Endodermal cell (in vitro differentiated cells): Measurements from ENCODE around the gene NABP1. TPM values are rescaled to one million over a fixed set of nuclear protein-coding genes. Genes with fewer than 3 reads are reported as not detected.

Experiments
- DNase-seq: peaks from one replicate; pipeline ENCODE4 v3.0.0-alpha.2; 2017
- H3K27ac ChIP-seq: 2 replicates; pipeline ENCODE4 v1.5.1; 2013; ENCODE audit warnings: mild to moderate bottlenecking, low read depth, low read length, moderate library complexity
- H3K27me3 ChIP-seq: 2 replicates; pipeline ENCODE4 v1.6.1; 2013; ENCODE audit warnings: mild to moderate bottlenecking, low read length, moderate library complexity; ENCODE audit not compliant: insufficient read depth, control insufficient read depth, poor library complexity, severe bottlenecking
- H3K36me3 ChIP-seq: 2 replicates; pipeline ENCODE4 v1.7.0; 2013; ENCODE audit warnings: mild to moderate bottlenecking, low read length, moderate library complexity; ENCODE audit not compliant: control insufficient read depth, insufficient read depth
- H3K4me1 ChIP-seq: one replicate; pipeline ENCODE4 v1.7.0; 2013; ENCODE audit warnings: low read length; ENCODE audit not compliant: control insufficient read depth, insufficient read depth
- H3K4me3 ChIP-seq: 2 replicates; pipeline ENCODE4 v1.5.1; 2013; ENCODE audit warnings: mild to moderate bottlenecking, low read length, moderate library complexity
- H3K9ac ChIP-seq: 2 replicates; pipeline ENCODE4 v1.6.1; 2013; ENCODE audit warnings: mild to moderate bottlenecking, low read length, moderate library complexity; ENCODE audit not compliant: poor library complexity, severe bottlenecking; ENCODE audit errors: extremely low read depth
- H3K9me3 ChIP-seq: 2 replicates; pipeline ENCODE4 v1.6.1; 2013; ENCODE audit warnings: mild to moderate bottlenecking, low read length, moderate library complexity; ENCODE audit not compliant: control insufficient read depth
- H3K27ac Mint-ChIP-seq: 2 replicates; pipeline ENCODE4 v1.8.0; 2020; ENCODE audit warnings: mixed read lengths
- H3K27me3 Mint-ChIP-seq: 2 replicates; pipeline ENCODE4 v1.8.0; 2021; ENCODE audit warnings: mild to moderate bottlenecking, mixed read lengths; ENCODE audit not compliant: insufficient read depth
- H3K36me3 Mint-ChIP-seq: 2 replicates; pipeline ENCODE4 v1.8.0; 2020; ENCODE audit warnings: low read depth, mixed read lengths
- H3K4me1 Mint-ChIP-seq: 2 replicates; pipeline ENCODE4 v1.8.0; 2020; ENCODE audit warnings: mixed read lengths
- H3K4me3 Mint-ChIP-seq: 2 replicates; pipeline ENCODE4 v1.8.0; 2020; ENCODE audit warnings: mild to moderate bottlenecking, moderate library complexity, mixed read lengths
- H3K9me3 Mint-ChIP-seq: 2 replicates; pipeline ENCODE4 v1.8.0; 2020; ENCODE audit warnings: mild to moderate bottlenecking, mixed read lengths
- WGBS, 2 experiments: methylation state at CpG; one replicate each; pipeline versions ENCODE4 v1.1.5 to v1.1.7; 2013; ENCODE audit warnings: missing lambda C conversion rate in 2 of 2, mixed read lengths in 1 of 2; ENCODE audit not compliant: insufficient coverage in 1 of 2, insufficient read length in 1 of 2; 5-methylcytosine and 5-hydroxymethylcytosine counted together
- total RNA-seq, 2 donors: library from RNA; stranded (reverse); fragmentation: NEBNext Ultra II Directional in 1 of 2; extraction: Animal tissue kit (Norgen Biotek cat#: 25700) in 1 of 2; gene quantifications; 2 replicates in 1 of 2; 3 replicates in 1 of 2; pipeline ENCODE4 v1.2.1, GENCODE V29; 2021
- TF ChIP-seq, protein P1 (sequence below): fragments of 200-600 bp; sonication (generic); conservative IDR thresholded peaks from 2 replicates; pipeline ENCODE4 v1.5.0; 2021; ENCODE audit warnings: antibody characterized with exemption, mild to moderate bottlenecking

The NABP1 gene
- total RNA-seq, 2 donors from 2014 or later, result 5.8 to 8.7 TPM

DNA sequence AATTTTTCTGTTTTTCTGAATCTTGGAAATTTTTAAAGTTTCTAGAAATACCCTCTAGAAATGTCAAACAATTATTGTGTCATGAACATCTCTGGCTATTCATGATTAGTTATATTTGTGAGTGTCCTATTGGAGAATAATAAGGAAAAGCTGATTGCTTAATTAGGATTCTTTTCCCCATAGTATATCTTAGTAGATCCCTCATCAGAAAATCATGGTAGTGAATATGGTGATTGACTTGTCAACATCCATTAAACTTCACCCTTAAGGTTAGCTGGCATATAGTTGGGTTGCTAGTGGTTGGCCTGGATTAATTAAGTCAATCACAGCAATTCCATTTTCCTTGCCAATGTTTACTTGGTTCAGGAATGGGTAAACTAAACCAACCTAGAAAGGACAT is 18.7 kb upstream of the NABP1 start:
- no peaks in the 10 kb centered on the region for H3K27me3 ChIP-seq
- no peaks in the 10 kb centered on the region for H3K4me1 Mint-ChIP-seq
- H3K4me3 Mint-ChIP-seq, result no peak overlapping the region
- no peak overlapping the region for H3K27ac Mint-ChIP-seq
- no peaks in the 10 kb centered on the region for H3K9me3 Mint-ChIP-seq
- H3K9me3 ChIP-seq, result no peaks in the 10 kb centered on the region
- TF ChIP-seq, protein P1, sequence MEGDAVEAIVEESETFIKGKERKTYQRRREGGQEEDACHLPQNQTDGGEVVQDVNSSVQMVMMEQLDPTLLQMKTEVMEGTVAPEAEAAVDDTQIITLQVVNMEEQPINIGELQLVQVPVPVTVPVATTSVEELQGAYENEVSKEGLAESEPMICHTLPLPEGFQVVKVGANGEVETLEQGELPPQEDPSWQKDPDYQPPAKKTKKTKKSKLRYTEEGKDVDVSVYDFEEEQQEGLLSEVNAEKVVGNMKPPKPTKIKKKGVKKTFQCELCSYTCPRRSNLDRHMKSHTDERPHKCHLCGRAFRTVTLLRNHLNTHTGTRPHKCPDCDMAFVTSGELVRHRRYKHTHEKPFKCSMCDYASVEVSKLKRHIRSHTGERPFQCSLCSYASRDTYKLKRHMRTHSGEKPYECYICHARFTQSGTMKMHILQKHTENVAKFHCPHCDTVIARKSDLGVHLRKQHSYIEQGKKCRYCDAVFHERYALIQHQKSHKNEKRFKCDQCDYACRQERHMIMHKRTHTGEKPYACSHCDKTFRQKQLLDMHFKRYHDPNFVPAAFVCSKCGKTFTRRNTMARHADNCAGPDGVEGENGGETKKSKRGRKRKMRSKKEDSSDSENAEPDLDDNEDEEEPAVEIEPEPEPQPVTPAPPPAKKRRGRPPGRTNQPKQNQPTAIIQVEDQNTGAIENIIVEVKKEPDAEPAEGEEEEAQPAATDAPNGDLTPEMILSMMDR, result no peak
- H3K4me1 ChIP-seq, result no peaks in the 10 kb centered on the region
- no peaks in the 10 kb centered on the region for H3K27me3 Mint-ChIP-seq
- no peaks in the 10 kb centered on the region for H3K36me3 Mint-ChIP-seq
- H3K9ac ChIP-seq, result no peak overlapping the region
- DNase-seq, result no peak
- no peak overlapping the region for H3K27ac ChIP-seq
- no peak overlapping the region for H3K4me3 ChIP-seq
- no peaks in the 10 kb centered on the region for H3K36me3 ChIP-seq

DNA sequence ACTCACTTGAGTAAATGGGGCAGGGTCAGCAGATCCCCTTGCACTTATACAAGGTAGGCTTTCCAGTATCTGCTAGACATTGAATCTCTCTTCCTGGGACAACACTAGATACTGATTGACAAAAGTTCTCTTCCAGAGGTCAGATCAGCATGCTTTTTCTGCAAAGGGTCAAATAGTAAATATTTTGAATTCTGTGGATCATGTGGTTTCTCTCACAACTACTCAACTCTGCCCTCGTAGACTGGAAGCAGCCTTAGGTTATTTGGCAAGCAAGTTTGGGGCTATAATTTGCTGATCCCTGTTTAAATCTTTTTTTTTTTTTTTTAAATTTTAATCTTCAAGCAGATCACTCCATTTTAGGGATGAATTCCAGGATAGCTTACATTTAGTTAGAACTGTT is 17.4 kb upstream of the NABP1 start:
- DNase-seq, result no peak
- Mint-ChIP-seq H3K4me3 (no peak overlapping the region), H3K27me3 (no peaks in the 10 kb centered on the region), H3K27ac (no peak overlapping the region), H3K9me3 (no peaks in the 10 kb centered on the region), H3K4me1 (no peaks in the 10 kb centered on the region), H3K36me3 (no peaks in the 10 kb centered on the region)
- Histone ChIP-seq H3K4me1 (no peaks in the 10 kb centered on the region), H3K27ac (no peak overlapping the region), H3K36me3 (no peaks in the 10 kb centered on the region), H3K9ac (no peak overlapping the region), H3K9me3 (no peaks in the 10 kb centered on the region), H3K27me3 (no peaks in the 10 kb centered on the region), H3K4me3 (no peak overlapping the region)
- TF ChIP-seq, protein P1, result no peak
- 33 to 100% methylated on average over 1 of the region's 1 CpG for WGBS, 2 experiments

DNA sequence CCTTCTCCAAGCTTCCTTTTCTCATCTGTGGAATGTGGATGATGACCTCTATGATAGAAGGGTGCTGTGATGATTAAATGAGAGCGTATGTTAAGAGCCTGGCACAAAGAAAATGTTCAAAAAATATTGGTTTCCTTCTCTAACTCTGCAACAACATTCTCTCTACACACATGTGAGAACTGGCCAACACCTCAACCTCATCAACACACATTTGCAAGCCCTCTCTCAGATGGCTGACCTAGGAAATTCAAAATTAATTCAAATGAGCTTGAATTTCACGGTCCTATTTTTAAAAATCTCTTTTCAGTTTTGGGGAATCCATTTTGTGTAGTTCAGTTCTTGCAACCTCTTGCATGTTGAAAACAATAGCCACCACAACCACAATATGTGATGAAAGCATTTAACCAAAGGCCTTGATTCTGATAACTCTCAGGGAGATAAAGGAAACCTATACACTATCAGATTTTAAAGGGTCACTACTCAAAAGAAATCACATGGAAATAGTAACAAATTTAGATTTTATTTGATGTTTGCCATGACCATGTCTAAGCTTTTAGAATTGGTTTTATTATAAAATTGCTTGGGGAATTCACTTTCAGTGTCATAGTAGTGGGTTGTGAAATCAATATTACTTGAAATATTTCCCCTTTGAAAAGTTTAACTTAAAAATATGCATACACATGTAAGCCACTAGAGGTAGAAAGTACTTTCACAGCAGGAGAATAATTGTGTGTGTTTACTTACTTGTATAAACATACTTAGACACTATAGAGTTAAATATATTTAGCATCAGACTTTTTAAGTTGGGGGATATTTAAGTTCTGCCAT is 16.6 kb upstream of the NABP1 start:
- 67% methylated on average over 2 of the region's 2 CpGs; no CpG with 5 or more reads in 1 of the 2 experiments for WGBS, 2 experiments
- Mint-ChIP-seq H3K4me1 (no peaks in the 10 kb centered on the region), H3K27me3 (no peaks in the 10 kb centered on the region)

More for the DNA sequence above, 16.6 kb upstream of the NABP1 start:
- Mint-ChIP-seq H3K36me3 (no peaks in the 10 kb centered on the region), H3K27ac (no peak overlapping the region), H3K4me3 (no peak overlapping the region), H3K9me3 (no peaks in the 10 kb centered on the region)
- no peak overlapping the region for H3K9ac ChIP-seq
- TF ChIP-seq, protein P1, result no peak
- no peaks in the 10 kb centered on the region for H3K4me1 ChIP-seq
- H3K4me3 ChIP-seq, result no peak overlapping the region
- no peak for DNase-seq
- H3K27me3 ChIP-seq, result no peaks in the 10 kb centered on the region
- H3K36me3 ChIP-seq, result no peaks in the 10 kb centered on the region
- no peaks in the 10 kb centered on the region for H3K9me3 ChIP-seq
- H3K27ac ChIP-seq, result no peak overlapping the region
